SH-SY5Y (cell line): ENCODE data around the gene COL4A4.

Experiments used
- GATA2 ChIP-seq: IDR thresholded peaks from 2 replicates; pipeline ENCODE4 v1.6.1; 2011; ENCODE audit warnings: mild to moderate bottlenecking, low read depth, low read length
- GATA3 ChIP-seq: IDR thresholded peaks from 2 replicates; pipeline ENCODE4 v1.6.1; 2011; ENCODE audit warnings: low read depth, mild to moderate bottlenecking, low read length, moderate library complexity

- TF ChIP-seq GATA2 (no peak), GATA3 (no peak)
These were observed 56.9 kb downstream of the COL4A4 start for GRCh38 chr2:227106845-227107759.
